Measurements from ENCODE around the gene CACNA1S.

Gene CACNA1S

GRCh38 chr1:201116091-201116490 lies 3.9 kb upstream of the CACNA1S start:
- DNase-seq: no peak

- no peak for DNase-seq
These were observed 3.2 kb upstream of the CACNA1S start for GRCh38 chr1:201115390-201115937.

DNA sequence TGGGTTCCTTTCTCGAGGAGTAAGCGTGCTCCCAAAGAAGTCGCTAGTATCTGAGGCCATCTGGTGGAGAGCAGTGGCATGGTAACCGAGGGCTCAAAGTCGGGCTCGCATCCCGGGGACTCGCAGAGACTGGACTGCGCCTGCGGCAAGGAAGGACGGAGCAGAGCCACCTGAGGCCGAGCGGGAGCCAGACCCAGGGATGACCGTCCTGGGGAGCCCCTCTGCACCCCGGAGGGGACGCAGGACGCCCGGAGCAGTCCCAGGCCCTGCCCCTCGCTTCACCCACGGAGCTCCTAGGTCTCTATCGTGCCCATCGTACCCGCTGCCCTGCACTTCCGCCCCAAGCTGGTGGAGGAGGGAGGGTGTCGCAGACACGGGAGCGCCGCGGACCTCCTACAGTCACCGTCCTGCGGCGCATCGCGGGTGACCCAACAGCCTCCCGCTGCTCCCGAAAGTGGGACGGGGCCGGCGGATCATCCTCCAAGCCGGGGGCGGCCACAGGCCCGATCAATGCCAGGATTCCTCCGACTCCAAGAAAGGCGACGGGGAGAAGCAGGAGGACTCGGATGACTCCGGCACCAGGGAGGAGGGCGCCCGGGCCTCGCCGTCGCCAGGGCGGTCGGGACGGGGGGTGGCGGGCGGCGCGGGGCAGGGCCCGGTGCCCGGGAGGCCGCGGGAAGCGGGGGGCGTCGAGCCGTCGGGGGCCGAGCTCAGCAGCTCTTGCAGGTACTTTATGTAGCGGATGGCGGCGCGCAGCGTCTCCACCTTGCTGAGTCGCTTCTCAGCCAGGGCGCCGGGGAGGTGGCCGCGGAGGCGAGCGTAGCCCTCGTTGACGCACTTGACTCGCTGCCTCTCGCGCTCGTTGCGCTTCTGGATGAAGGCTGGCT lies 2.3 kb upstream of the CACNA1S start:
- peak in 55 of 56 donors; percentile 17 to 92 (median 80) for DNase-seq

- no peak for DNase-seq
These were observed 1.4 kb upstream of the CACNA1S start for GRCh38 chr1:201113451-201114244.

GRCh38 chr1:201112926-201113325 lies 700 bp upstream of the CACNA1S start:
- DNase-seq: no peak

GRCh38 chr1:201111672-201112071 lies 554 bp downstream of the CACNA1S start:
- DNase-seq: no peak

DNA sequence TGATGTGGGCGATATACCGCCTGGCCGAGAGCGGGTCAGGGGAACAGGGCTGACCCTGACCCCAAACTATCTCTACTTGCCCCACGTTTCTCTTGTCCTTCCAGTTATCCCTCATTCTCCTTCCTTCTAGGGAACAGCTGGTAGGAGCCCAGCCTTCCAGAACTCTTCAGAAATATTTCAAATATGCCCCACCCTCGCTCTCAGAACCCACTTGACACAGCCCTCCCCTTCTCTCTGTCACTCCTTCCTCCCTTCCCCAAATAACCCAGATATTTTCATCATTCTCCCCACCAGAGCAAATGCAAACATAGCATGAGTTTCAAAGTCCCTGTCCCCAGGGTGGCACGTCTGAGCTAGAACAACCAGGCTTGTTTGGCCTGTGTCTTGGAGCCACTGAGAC lies 1.1 kb downstream of the CACNA1S start:
- DNase-seq: no peak

GRCh38 chr1:201110616-201111015 lies 1.6 kb downstream of the CACNA1S start:
- no peak for DNase-seq

DNA sequence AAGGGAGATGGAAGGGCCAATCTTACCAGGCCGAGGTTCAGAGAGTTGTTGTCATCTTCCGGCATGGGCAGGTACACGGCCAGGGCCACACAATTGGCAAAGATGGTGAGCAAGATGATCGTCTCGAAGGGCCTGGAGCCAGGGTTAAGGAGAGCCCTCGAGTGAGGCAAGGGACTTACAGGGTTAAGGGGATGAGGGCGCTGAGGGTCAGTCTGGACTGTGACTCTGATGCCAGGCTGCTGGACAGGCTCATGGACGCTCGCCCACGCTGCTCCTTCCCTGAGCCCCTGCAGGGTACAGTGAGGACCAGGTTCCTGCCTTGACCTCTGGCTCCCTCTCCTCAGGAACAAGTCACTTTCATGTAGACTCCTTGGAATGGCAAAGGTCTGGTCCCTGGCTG lies 2.1 kb downstream of the CACNA1S start:
- no peak for DNase-seq

DNA sequence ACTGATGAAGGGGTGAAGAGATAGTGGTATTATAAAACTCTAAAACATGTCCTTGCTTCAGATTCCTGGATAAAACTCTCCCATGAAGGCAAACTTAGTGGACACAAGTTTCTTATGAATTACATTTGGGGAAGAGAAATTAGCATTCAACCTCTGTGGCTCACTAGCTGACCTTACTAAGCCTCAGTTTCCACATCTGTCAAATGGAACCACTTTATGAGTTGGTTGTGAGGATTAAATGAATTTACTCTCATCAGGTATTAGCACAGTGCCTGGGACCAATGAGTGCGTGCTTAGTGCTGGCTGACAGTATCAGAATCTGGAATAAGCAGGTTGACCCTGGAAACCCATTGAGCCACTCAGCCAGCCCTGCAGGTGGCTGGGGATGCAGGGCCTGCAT lies 2.6 kb downstream of the CACNA1S start:
- DNase-seq: no peak

DNA sequence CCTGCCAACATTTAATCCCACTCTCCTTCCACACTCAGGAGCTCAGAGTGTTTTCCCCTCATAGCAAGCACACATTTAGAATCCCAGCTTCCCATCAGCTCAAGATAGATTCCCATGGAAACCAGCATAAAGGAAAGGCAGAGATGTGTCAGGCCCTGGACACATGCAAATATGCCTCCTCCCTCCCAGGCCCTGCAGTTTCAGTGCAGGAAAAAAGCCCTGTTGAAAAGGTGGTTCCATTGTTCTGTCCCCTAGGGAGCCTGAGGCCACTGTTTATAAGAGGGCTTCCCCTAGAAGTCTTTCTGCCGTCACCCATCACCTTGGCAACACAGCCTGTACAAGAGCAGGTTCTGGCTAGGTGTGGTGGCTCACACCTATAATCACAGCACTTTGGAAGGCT lies 3.6 kb downstream of the CACNA1S start:
- peak in 2 of 56 donors; percentile 14 to 26 for DNase-seq

- DNase-seq: no peak
These were observed 6.5 kb downstream of the CACNA1S start for GRCh38 chr1:201105688-201106087.

DNA sequence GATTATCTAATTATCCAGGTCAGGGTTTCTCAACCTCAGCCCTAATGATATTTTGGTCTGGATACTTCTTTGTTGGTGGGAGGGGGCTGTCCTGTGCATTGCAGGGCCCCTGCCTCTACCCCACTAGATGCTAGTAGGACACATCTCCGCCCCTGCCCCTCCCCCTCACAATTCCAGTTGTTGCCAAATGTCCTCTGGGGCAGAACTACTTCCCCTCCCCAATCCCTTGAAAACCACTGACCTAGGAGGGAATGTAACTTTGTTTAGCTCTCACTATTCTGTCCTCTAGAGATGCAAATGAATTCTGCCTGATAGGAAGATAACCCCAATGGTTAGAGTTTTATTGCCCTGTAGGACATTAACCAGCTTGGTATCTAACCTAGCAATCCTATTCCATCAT lies 8.1 kb downstream of the CACNA1S start:
- DNase-seq: no peak

DNA sequence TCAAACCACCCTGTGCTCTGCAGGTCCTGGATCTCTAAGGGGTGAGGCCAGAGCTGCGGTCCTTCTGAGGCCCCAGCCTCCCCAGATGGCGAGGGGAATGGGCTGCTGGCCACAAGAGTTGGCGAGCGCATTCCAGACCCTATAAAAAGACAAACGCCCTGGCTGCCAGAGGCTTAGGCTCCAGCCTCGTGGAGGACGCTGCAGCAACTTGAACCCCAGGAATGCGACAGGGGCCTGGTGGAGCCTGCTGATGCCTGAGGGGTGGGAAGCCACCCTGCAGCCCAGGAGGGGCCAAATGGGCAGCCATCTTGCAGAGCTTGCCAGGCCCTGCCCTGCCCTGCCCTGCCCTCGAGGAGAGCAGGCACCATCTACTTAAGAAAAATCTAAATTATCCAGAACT lies 8.6 kb downstream of the CACNA1S start:
- no peak for DNase-seq

DNA sequence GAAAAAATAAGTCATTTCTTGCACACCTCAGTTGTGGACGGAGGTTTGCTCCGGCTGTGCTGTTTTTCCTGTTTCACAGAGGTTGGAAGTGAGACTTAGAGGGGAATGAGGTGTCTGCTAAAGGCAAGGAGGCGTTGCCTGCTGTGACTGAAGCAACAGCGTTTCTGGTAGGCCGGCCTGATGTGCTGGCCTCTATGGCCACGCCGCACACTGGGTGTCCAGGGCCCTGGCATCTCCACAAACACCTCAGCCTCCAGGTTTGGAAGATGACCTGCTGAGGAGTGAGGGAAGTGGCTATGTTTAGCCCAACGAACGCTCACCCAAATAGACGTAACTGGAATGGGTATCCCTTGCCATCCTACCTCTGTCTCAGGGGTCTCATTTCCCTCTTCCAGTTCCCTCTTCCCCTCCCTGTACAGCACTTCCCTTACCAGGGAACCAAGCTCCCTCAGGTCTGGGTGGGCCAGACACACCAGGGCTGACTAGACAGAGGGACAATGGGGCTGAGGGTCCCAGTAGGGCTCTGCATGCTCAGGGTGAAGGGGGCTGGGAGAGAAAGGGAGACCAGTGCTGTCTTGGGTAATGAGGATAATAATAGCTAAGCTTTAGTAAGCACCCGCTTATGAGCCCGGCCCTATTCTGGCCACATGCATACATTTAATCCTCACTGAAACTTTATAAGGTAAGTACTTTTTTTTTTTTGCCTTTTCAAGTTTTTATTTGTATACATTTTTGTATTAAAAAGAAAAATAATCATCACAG lies 11.9 kb downstream of the CACNA1S start:
- no peak for DNase-seq

- no peak for DNase-seq
These were observed 13.1 kb downstream of the CACNA1S start for GRCh38 chr1:201098992-201099677.

GRCh38 chr1:201096977-201097856 lies 15.0 kb downstream of the CACNA1S start:
- no peak for DNase-seq

GRCh38 chr1:201096041-201096461 lies 16.2 kb downstream of the CACNA1S start:
- peak in 3 of 56 donors; percentile 9 to 34 (median 30) for DNase-seq

DNA sequence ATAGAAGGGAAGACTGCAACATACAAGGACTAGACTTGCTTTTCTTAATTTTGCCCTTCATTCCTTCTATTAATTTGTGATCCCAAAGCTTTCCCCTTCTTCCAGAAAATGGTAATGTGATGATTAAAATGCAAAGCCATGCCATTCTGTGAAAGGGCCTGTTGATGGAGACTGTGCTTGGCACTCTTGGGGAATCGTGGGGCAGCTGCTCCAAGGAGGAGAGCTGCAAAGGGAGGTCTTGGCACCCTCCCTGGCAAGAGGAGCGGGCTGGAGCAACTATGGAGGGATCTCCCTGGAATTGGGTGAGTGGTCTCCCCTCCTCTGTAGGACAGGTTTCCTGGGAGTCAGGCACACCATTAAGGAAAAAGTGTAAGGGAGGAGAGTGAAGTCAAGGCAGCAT lies 16.6 kb downstream of the CACNA1S start:
- peak in 25 of 56 donors; percentile 7 to 62 (median 29) for DNase-seq

DNA sequence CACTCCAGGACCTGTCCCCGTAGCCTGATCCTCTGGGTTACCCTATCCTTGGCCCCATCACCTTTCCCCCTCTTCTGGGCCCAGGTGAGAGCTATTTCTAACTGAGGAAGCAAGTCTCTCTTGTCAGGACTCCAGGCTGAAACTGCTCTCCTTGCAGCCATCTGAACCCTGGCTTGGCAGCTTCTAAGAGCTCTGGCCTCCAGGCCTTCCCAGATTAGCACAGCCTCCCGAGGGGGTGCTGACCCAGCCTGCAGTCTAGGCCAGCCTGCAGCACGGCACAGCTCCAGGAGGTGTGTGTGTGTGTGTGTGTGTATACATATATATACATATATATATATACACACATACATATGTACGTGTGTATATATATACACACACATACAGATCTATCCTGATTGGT lies 17.4 kb downstream of the CACNA1S start:
- DNase-seq: peak in 2 of 56 donors; percentile 7 to 12

Data from amygdala (tissue), 56 donors.